Neuronal stem cell (in vitro differentiated cells): ENCODE results near the gene TTPAL. TPM values are rescaled to one million over a fixed set of nuclear protein-coding genes. Genes with fewer than 3 reads are reported as not detected.

ENCODE experiments used
- small RNA-seq: library from polyadenylated mRNA; stranded (forward); fragments of <200 nt; extraction: miRNeasy Mini kit (QIAGEN cat#:217004); gene quantifications from one replicate; pipeline ENCODE3, GENCODE V24; 2013; ENCODE audit not compliant: insufficient read depth

TTPAL gene

Small RNAs within 50 kb of the gene (small RNA-seq; reads per million reads assigned to genes)
- gene RPL37AP1, result not detected
